Uterus (tissue), 4 donors: ENCODE data around the gene COMMD6. TPM values are rescaled to one million over a fixed set of nuclear protein-coding genes. Genes with fewer than 3 reads are reported as not detected.

Source experiments
- DNase-seq, 2 donors: peaks; one replicate each; pipeline ENCODE4 v3.0.0-alpha.2; 2019 to 2020
- H3K27ac ChIP-seq, 2 donors: fragments of 200-600 bp; sonication (generic); 1 replicate in 1 of 2; 2 replicates in 1 of 2; pipeline ENCODE4 v1.5.1; 2016 to 2018
- H3K27me3 ChIP-seq, 2 donors: fragments of 200-600 bp; sonication (generic); one replicate each; pipeline ENCODE4 v1.5.1; 2018 to 2019; ENCODE audit warnings: control low read depth in 1 of 2
- H3K36me3 ChIP-seq, 2 donors: fragments of 200-600 bp; sonication (generic); one replicate each; pipeline ENCODE4 v1.5.1; 2019; ENCODE audit warnings: control low read depth in 1 of 2
- H3K4me1 ChIP-seq, 2 donors: fragments of 200-600 bp; sonication (generic); one replicate each; pipeline ENCODE4 v1.5.1; 2018 to 2019; ENCODE audit warnings: control low read depth in 1 of 2
- H3K4me3 ChIP-seq, 2 donors: fragments of 200-600 bp; sonication (generic); 1 replicate in 1 of 2; 2 replicates in 1 of 2; pipeline ENCODE4 v1.5.1; 2018 to 2019; ENCODE audit warnings: mild to moderate bottlenecking in 1 of 2
- H3K9me3 ChIP-seq, 2 donors: fragments of 200-600 bp; sonication (generic); one replicate each; pipeline ENCODE4 v1.5.1; 2019; ENCODE audit warnings: control low read depth in 1 of 2
- CTCF ChIP-seq, 4 experiments: fragments of 200-600 bp in 2 of 4; fragments of 450-650 bp in 2 of 4; sonication (generic) in 2 of 4; IDR thresholded peaks; one replicate each; pipeline ENCODE4 v1.5.1; 2016 to 2019; ENCODE audit warnings: antibody characterized with exemption in 4 of 4, mild to moderate bottlenecking in 2 of 4, moderate library complexity in 1 of 4
- POLR2A ChIP-seq, 2 donors: fragments of 450-650 bp; IDR thresholded peaks; one replicate each; pipeline ENCODE4 v1.6.1; 2016; ENCODE audit warnings: antibody characterized with exemption in 2 of 2, mild to moderate bottlenecking in 1 of 2, moderate library complexity in 1 of 2
- intact Hi-C: fragments of 100-400 bp; cut with DNase I; formaldehyde crosslinking; loops from one replicate; pipeline ENCODE4 v1.15.1; 2023; ENCODE audit warnings: low total_unique reads
- total RNA-seq, 4 donors: library from RNA; depleted of rRNA in 3 of 4; stranded (reverse); fragments of >200 nt in 3 of 4; gene quantifications; one replicate each; pipeline versions ENCODE4 v1.1.0 to v1.2.4, GENCODE V29; 2014 to 2023
- donor health status: DM: yes; HTN: yes; CAD: no.

Gene COMMD6
- total RNA-seq, 4 donors from 2014 or later = 33.7 to 1,264 (median 574) TPM

DNA sequence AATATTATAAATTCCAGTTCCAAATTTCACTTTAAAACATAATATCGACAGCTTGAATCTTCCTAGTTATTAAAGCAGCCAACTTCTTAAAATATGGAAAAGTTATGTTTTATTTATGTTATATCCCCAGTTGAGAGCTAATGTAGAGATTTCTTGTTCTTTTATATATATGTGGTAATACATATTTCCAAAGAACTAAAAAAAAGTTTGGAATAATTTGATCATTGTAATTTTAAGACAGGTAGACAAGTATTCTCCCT lies 54.9 kb downstream of the COMMD6 start:
- Histone ChIP-seq H3K36me3 (no peaks in the 10 kb centered on the region), H3K4me3 (peak overlapping the region; percentile 67 to 88), H3K27me3 (no peaks in the 10 kb centered on the region), H3K27ac (peak overlapping the region; percentile 80 to 84), H3K4me1 (no peaks in the 10 kb centered on the region), H3K9me3 (no peaks in the 10 kb centered on the region)
- no peak for TF ChIP-seq POLR2A (IDR thresholded peaks at IDR 0.05)
- no peak for TF ChIP-seq CTCF (IDR thresholded peaks at IDR 0.05)
- no peak for DNase-seq
- intact Hi-C loops = no loop called here

DNA sequence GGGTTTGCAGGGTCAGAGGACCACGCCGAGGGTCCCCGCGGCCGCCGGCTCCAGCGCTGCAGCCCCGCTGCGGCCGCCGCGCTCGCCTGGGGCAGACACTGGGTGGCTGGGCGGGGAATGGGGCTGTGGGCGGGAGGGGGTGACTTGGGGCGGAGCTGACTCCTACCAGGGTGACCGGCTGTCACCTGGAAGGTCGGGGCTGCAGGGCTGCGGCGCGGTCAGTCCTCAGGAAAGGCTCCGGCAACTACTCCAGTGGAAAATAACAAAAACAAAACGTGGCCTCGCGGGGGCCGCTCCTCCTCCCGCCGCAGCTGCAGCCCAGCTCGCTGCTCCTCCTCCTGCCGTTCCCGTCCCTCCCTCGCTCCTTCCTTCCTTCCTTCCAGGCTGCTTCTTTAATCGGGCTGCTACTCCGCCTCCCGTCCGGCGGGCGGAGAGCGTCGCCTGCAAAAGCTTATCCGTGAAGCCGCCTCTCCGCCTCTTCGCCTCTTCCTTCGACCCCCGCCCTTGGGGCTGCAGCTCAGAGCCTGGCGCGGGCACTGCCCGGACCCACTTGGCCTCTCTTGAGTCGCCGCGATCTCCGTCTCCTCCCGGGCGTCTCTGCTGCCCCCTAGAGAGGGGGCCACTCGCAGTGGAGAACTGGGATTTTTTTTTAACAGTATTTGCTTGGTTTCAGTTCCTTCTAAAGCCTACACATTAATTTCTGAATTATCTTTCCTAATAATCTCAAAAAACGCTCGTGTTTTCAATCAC lies 55.4 kb downstream of the COMMD6 start, which contains the start of gene TBC1D4:
Gene TBC1D4 (minus strand): TSS at position 100 of the 750 bp plus-strand sequence. CDS start 402 bp downstream, outside the sequence.
- H3K27ac ChIP-seq = peak within 1 kb of the TSS; percentile 80 to 84
- peak; percentile 79 to 81 for DNase-seq
- intact Hi-C loops = no loop called here
- no peaks in the 10 kb centered on the region for H3K36me3 ChIP-seq
- peak within 1 kb of the TSS; percentile 67 to 88 for H3K4me3 ChIP-seq
- no peaks in the 10 kb centered on the region for H3K9me3 ChIP-seq
- no peaks in the 10 kb centered on the region for H3K4me1 ChIP-seq
- peak; percentile 27 to 32 for TF ChIP-seq POLR2A (IDR thresholded peaks at IDR 0.05)
- TF ChIP-seq CTCF (IDR thresholded peaks at IDR 0.05) = peak; percentile 64 to 91 (median 80)
- no peaks in the 10 kb centered on the region for H3K27me3 ChIP-seq

DNA sequence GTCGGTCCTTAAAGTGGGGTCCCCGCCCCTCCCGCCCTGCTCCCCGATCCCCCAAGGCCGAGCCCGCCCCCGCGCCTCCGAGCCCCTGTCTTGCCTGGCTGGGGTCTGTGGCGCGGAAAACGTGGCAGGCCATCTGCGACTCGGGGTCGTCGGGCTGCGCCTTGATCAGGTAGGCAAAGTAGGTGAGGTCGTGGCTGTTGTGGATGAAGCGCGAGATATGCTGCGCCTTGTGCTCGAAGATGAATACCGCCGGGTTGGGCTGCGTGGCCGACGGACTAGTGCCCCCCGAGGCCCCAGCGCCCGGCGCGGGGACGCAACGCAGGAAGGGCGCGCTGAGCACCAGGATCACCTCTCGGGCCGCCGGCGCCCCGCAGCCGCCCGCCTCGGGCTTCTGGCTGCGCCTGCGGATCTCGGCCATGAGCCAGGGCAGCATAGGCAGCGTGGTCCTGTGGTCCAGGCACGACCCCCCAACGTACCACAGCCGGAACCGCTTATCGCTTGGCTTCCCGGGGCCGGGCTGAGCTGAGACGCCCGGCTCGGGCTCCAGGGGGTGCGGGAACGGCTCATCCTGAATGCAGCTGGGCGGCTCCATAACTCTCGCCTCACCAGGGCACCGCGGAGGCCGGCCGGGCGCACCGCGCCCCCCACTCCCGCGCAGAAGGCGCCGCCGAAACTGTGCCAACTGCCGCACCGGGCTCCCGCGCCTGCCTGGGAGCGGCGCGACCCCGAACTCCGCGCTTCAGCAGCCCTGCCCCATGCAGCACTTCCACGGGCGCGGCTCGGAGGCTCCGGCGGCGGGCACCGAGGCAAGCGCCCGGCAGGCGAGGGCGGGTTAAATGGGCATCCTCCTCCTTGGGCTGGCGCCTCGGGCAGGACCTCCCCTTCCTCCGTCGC lies 56.2 kb downstream of the COMMD6 start:
- peak overlapping the region; percentile 67 to 88 for H3K4me3 ChIP-seq
- H3K27ac ChIP-seq = peak overlapping the region; percentile 80 to 84
- intact Hi-C loops = no loop called here
- H3K9me3 ChIP-seq = no peaks in the 10 kb centered on the region
- TF ChIP-seq POLR2A (IDR thresholded peaks at IDR 0.05) (no peak), CTCF (IDR thresholded peaks at IDR 0.05) (no peak)
- no peaks in the 10 kb centered on the region for H3K27me3 ChIP-seq
- H3K4me1 ChIP-seq = no peaks in the 10 kb centered on the region
- H3K36me3 ChIP-seq = no peaks in the 10 kb centered on the region
- DNase-seq = peak; percentile 25 to 36

- H3K27me3 ChIP-seq = no peaks in the 10 kb centered on the region
- peak; percentile 31 to 44 for DNase-seq
- peak overlapping the region; percentile 67 to 88 for H3K4me3 ChIP-seq
- H3K9me3 ChIP-seq = no peaks in the 10 kb centered on the region
- no peaks in the 10 kb centered on the region for H3K4me1 ChIP-seq
- peak in 1 of 2 donors; percentile 15 for TF ChIP-seq POLR2A (IDR thresholded peaks at IDR 0.05)
- TF ChIP-seq CTCF (IDR thresholded peaks at IDR 0.05) = no peak
- H3K27ac ChIP-seq = peak overlapping the region; percentile 80 to 84
- no peaks in the 10 kb centered on the region for H3K36me3 ChIP-seq
- intact Hi-C loops = no loop called here
Observed at GRCh38 chr13:75480671-75481175, 56.9 kb downstream of the COMMD6 start.
